Amniotic epithelial cell (primary cell): ENCODE data around the gene RARG.
"Not testable (repeated sequence)": the region's sequence is repeated elsewhere in the genome, so short reads cannot be mapped to it uniquely, and the experiment has no call there.

ENCODE experiments used
- DNase-seq: peaks from one replicate; pipeline ENCODE4 v3.0.0-alpha.2; 2010; ENCODE audit warnings: low read depth

Gene RARG

GRCh38 chr12:53169644-53170043 is 62.4 kb downstream of the RARG start:
- no peak for DNase-seq

GRCh38 chr12:53166837-53167236 is 65.2 kb downstream of the RARG start:
- DNase-seq: no peak

DNA sequence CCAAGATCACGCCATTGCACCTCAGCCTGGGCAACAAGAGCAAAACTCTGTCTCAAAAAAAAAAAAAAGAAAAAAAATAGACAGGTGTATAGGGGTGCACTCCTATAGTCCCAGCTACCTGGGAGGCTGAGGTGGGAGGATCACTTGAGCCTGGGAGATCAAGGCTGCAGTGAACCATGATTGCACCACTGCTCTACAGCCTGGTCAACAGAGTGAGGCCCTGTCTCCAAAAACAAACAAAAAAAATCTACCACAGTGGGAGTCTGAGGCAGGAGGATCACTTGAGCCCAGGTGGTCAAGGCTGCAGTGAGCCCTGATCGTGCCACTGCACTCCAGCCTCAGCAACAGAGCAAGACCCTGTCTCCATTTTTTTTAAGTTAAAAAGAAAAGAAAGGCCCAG is 69.0 kb downstream of the RARG start:
- DNase-seq: not testable (repeated sequence)

- DNase-seq: no peak
Observed at GRCh38 chr12:53161119-53161911, 70.7 kb downstream of the RARG start.

- no peak for DNase-seq
Observed at GRCh38 chr12:53160673-53161072, 71.3 kb downstream of the RARG start.
